Stimulated activated naive CD8-positive, alpha-beta T cell treated with anti-CD3 and anti-CD28 coated beads, Interleukin-15, amount 100 ng/mL, for 72 hours (primary cell): ENCODE results near the gene CRB1.

Experiments
- ATAC-seq: fragments of 150-1000 bp; cut with Tn5 transposase; 2 replicates; pipeline ENCODE4 v1.10.0; 2021; ENCODE audit warnings: mild to moderate bottlenecking, moderate library complexity
- DNase-seq, 2 donors: peaks; one replicate each; pipeline ENCODE4 v3.0.0; 2021 to 2022
- H3K27ac Mint-ChIP-seq, 2 donors: one replicate each; pipeline ENCODE4 v1.8.0; 2022; ENCODE audit warnings: mild to moderate bottlenecking in 2 of 2, mixed read lengths in 2 of 2, moderate library complexity in 2 of 2
- H3K27me3 Mint-ChIP-seq: one replicate; pipeline ENCODE4 v1.8.0; 2022; ENCODE audit warnings: mixed read lengths
- H3K4me1 Mint-ChIP-seq: one replicate; pipeline ENCODE4 v1.8.0; 2022; ENCODE audit warnings: mild to moderate bottlenecking, mixed read lengths
- H3K4me3 Mint-ChIP-seq, 2 donors: one replicate each; pipeline ENCODE4 v1.8.0; 2022; ENCODE audit warnings: mild to moderate bottlenecking in 2 of 2, mixed read lengths in 2 of 2, moderate library complexity in 1 of 2
- H3K9me3 Mint-ChIP-seq, 2 donors: one replicate each; pipeline ENCODE4 v1.8.0; 2022; ENCODE audit warnings: mixed read lengths in 2 of 2

Gene CRB1

GRCh38 chr1:197439708-197440280, 171.7 kb downstream of the CRB1 start:
- Mint-ChIP-seq H3K4me1 (no peaks in the 10 kb centered on the region), H3K9me3 (no peaks in the 10 kb centered on the region), H3K27ac (no peak overlapping the region), H3K4me3 (no peak overlapping the region), H3K27me3 (no peaks in the 10 kb centered on the region)
- ATAC-seq: no peak
- DNase-seq: no peak

GRCh38 chr1:197440715-197441114, 172.7 kb downstream of the CRB1 start:
- DNase-seq: no peak
- Mint-ChIP-seq H3K4me3 (no peak overlapping the region), H3K27me3 (no peaks in the 10 kb centered on the region), H3K27ac (no peak overlapping the region), H3K9me3 (no peaks in the 10 kb centered on the region), H3K4me1 (no peaks in the 10 kb centered on the region)
- no peak for ATAC-seq

GRCh38 chr1:197441999-197442414, 174.0 kb downstream of the CRB1 start:
- H3K9me3 Mint-ChIP-seq: no peaks in the 10 kb centered on the region
- H3K27me3 Mint-ChIP-seq: no peaks in the 10 kb centered on the region
- H3K4me3 Mint-ChIP-seq: no peak overlapping the region
- no peak overlapping the region for H3K27ac Mint-ChIP-seq
- DNase-seq: no peak
- no peak for ATAC-seq
- no peaks in the 10 kb centered on the region for H3K4me1 Mint-ChIP-seq

GRCh38 chr1:197444755-197445154, 176.7 kb downstream of the CRB1 start:
- no peak overlapping the region for H3K4me3 Mint-ChIP-seq
- no peak overlapping the region for H3K27ac Mint-ChIP-seq

GRCh38 chr1:197448121-197448779, 180.2 kb downstream of the CRB1 start:
- Mint-ChIP-seq H3K27me3 (no peaks in the 10 kb centered on the region), H3K9me3 (no peaks in the 10 kb centered on the region), H3K4me1 (peaks cover 6% of the 10 kb centered on the region), H3K27ac (no peak overlapping the region), H3K4me3 (no peak overlapping the region)
- DNase-seq: no peak
- ATAC-seq: no peak

More at GRCh38 chr1:197444755-197445154, 176.7 kb downstream of the CRB1 start:
- ATAC-seq (no peak), DNase-seq (no peak)
- Mint-ChIP-seq H3K9me3 (no peaks in the 10 kb centered on the region), H3K4me1 (peaks cover 6% of the 10 kb centered on the region), H3K27me3 (no peaks in the 10 kb centered on the region)

GRCh38 chr1:197451381-197451780, 183.3 kb downstream of the CRB1 start:
- Mint-ChIP-seq H3K27ac (no peak overlapping the region), H3K9me3 (no peaks in the 10 kb centered on the region), H3K4me1 (peaks cover 6% of the 10 kb centered on the region), H3K4me3 (no peak overlapping the region), H3K27me3 (no peaks in the 10 kb centered on the region)
- ATAC-seq: no peak
- no peak for DNase-seq

GRCh38 chr1:197453376-197454058, 185.5 kb downstream of the CRB1 start:
- no peak for DNase-seq
- no peak overlapping the region for H3K27ac Mint-ChIP-seq
- no peaks in the 10 kb centered on the region for H3K9me3 Mint-ChIP-seq
- ATAC-seq: no peak
- H3K4me3 Mint-ChIP-seq: no peak overlapping the region
- H3K4me1 Mint-ChIP-seq: peaks cover 2% of the 10 kb centered on the region
- no peaks in the 10 kb centered on the region for H3K27me3 Mint-ChIP-seq

GRCh38 chr1:197462539-197462938, 194.5 kb downstream of the CRB1 start:
- H3K4me3 Mint-ChIP-seq: no peak overlapping the region
- ATAC-seq: no peak

GRCh38 chr1:197463142-197463541, 195.1 kb downstream of the CRB1 start:
- Mint-ChIP-seq H3K9me3 (no peaks in the 10 kb centered on the region), H3K4me3 (no peak overlapping the region), H3K4me1 (no peaks in the 10 kb centered on the region), H3K27ac (no peak overlapping the region), H3K27me3 (no peaks in the 10 kb centered on the region)
- DNase-seq: no peak
- no peak for ATAC-seq

More at GRCh38 chr1:197462539-197462938, 194.5 kb downstream of the CRB1 start:
- H3K9me3 Mint-ChIP-seq: no peaks in the 10 kb centered on the region
- no peaks in the 10 kb centered on the region for H3K27me3 Mint-ChIP-seq
- no peak for DNase-seq
- no peaks in the 10 kb centered on the region for H3K4me1 Mint-ChIP-seq
- H3K27ac Mint-ChIP-seq: no peak overlapping the region

GRCh38 chr1:197464044-197464443, 196.0 kb downstream of the CRB1 start:
- peaks cover 2% of the 10 kb centered on the region for H3K27me3 Mint-ChIP-seq
- no peak overlapping the region for H3K27ac Mint-ChIP-seq
- ATAC-seq (no peak), DNase-seq (no peak)
- H3K4me3 Mint-ChIP-seq: no peak overlapping the region
- no peaks in the 10 kb centered on the region for H3K9me3 Mint-ChIP-seq
- no peaks in the 10 kb centered on the region for H3K4me1 Mint-ChIP-seq

- Mint-ChIP-seq H3K4me1 (no peaks in the 10 kb centered on the region), H3K9me3 (no peaks in the 10 kb centered on the region), H3K4me3 (no peak overlapping the region), H3K27ac (no peak overlapping the region), H3K27me3 (peaks cover 13% of the 10 kb centered on the region)
- no peak for DNase-seq
- ATAC-seq: no peak
Measured at GRCh38 chr1:197465528-197466327, 197.7 kb downstream of the CRB1 start.

- Mint-ChIP-seq H3K4me1 (no peaks in the 10 kb centered on the region), H3K27me3 (peaks cover 13% of the 10 kb centered on the region), H3K9me3 (no peaks in the 10 kb centered on the region), H3K27ac (no peak overlapping the region), H3K4me3 (no peak overlapping the region)
- ATAC-seq: no peak
- DNase-seq: no peak
Measured at GRCh38 chr1:197466813-197467212, 198.8 kb downstream of the CRB1 start.

GRCh38 chr1:197467881-197468280, 199.8 kb downstream of the CRB1 start:
- Mint-ChIP-seq H3K27ac (no peak overlapping the region), H3K4me3 (no peak overlapping the region), H3K9me3 (no peaks in the 10 kb centered on the region), H3K4me1 (no peaks in the 10 kb centered on the region), H3K27me3 (peaks cover 13% of the 10 kb centered on the region)
- ATAC-seq (no peak), DNase-seq (no peak)

GRCh38 chr1:197468543-197469175, 200.6 kb downstream of the CRB1 start:
- Mint-ChIP-seq H3K9me3 (no peaks in the 10 kb centered on the region), H3K4me3 (no peak overlapping the region), H3K27me3 (peaks cover 13% of the 10 kb centered on the region), H3K4me1 (no peaks in the 10 kb centered on the region), H3K27ac (no peak overlapping the region)
- no peak for ATAC-seq
- no peak for DNase-seq

- H3K9me3 Mint-ChIP-seq: no peaks in the 10 kb centered on the region
- DNase-seq (no peak), ATAC-seq (no peak)
- no peaks in the 10 kb centered on the region for H3K4me1 Mint-ChIP-seq
- no peak overlapping the region for H3K27ac Mint-ChIP-seq
- H3K27me3 Mint-ChIP-seq: peaks cover 13% of the 10 kb centered on the region
- H3K4me3 Mint-ChIP-seq: no peak overlapping the region
Measured at GRCh38 chr1:197469620-197470210, 201.7 kb downstream of the CRB1 start.
